ENCODE data around the gene RSPH1.

RSPH1 gene

GRCh38 chr21:42535602-42536171 lies 39.7 kb upstream of the RSPH1 start:
- Histone ChIP-seq H3K27me3 (ENCODE audit: insufficient read depth, low read length, poor library complexity, severe bottlenecking) (no peaks in the 10 kb centered on the region), H3K4me2 (ENCODE audit: low read depth, low read length, poor library complexity, severe bottlenecking) (no peak overlapping the region), H3K9ac (ENCODE audit: low read depth, low read length, poor library complexity, severe bottlenecking) (no peak overlapping the region), H3K79me2 (ENCODE audit: insufficient read depth, low read length) (peaks cover 56% of the 10 kb centered on the region), H3K36me3 (ENCODE audit: insufficient read depth, low read length) (peaks cover 100% of the 10 kb centered on the region), H3K9me2 (replicated peaks; ENCODE audit: low read depth, low read length) (no peaks in the 10 kb centered on the region), H3K4me3 (ENCODE audit: low read length, poor library complexity, severe bottlenecking) (no peak overlapping the region), H2AFZ (ENCODE audit: low read length) (no peak overlapping the region), H3K9me3 (ENCODE audit: insufficient read depth, low read depth, low read length) (no peaks in the 10 kb centered on the region), H4K20me1 (ENCODE audit: insufficient read depth, low read length, poor library complexity, severe bottlenecking) (peaks cover 3% of the 10 kb centered on the region), H3F3A (ENCODE audit: low read depth) (no peaks in the 10 kb centered on the region), H3K4me1 (ENCODE audit: insufficient read depth, low read length, poor library complexity, severe bottlenecking) (peaks cover 6% of the 10 kb centered on the region)
- no peak for TF ChIP-seq EZH2phosphoT487 (IDR thresholded peaks at IDR 0.05; ENCODE audit: borderline replicate concordance)
- TF ChIP-seq CTCF (conservative IDR thresholded peaks at IDR 0.05; ENCODE audit: low read length): no peak

DNA sequence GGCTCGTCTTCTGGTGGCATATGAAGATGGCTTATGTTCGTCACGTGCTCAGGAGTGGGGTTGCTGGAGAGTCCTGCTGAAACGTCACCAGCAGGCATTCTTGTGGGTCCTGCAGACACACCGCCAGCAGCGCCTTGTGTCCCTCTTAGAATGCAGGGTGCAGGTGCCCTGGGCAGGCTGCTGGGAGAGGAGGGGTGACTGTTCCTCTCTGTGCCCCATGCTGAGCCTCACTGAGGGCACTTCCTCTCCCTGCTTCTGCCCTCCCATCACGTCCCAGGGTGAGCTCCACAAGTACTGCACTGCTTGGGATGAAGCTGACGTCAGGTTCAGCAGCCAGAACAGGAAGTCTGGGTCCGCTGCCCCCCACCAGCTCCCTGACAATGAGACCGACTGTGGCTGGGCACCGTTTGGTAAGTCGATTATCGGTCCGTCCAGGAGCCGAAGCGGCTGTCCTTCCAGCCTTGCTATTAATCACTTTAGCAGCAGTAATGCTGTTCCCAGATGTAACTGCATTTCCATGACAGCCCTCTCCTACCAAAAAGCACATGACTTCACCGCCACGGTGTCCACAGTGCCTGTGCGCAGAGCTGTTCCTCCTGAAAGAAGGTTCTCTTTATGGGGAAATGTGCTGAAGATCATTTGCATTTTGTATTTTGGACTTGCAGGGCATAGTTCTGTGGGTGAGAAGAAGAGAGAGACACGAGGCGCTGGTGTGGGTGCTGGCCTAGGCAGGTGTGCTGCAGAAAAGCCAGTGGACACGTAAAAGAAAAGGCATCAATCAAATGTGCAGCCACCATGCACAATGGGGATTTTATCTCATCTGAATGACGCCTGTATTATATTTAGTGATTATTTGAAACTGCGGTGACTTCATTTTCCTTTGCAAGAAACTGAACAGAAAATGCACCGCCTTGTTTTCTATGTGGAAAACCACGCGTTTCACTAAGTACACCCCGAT lies 38.7 kb upstream of the RSPH1 start:
- Histone ChIP-seq H3F3A (ENCODE audit: low read depth) (no peaks in the 10 kb centered on the region), H4K20me1 (ENCODE audit: insufficient read depth, low read length, poor library complexity, severe bottlenecking) (peaks cover 2% of the 10 kb centered on the region), H3K9ac (ENCODE audit: low read depth, low read length, poor library complexity, severe bottlenecking) (no peak overlapping the region)

DNA sequence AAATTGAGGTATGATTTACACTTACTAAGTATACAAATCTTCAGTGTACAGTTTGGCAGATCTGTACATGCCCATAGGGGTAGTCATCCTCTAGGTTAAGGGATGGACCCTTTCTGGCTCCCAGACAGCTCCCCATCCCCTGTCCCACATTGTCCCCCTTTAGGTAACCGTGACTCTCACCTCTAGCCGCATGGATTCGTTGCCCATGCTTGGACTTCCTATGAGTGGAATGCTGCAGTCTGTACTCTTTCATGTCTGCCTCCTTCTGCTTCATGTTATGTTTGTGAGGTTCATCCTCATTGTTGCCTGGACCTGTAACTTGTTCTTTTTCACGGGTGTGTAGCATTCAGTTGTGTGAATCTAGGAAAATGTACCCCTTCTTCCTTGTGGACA lies 37.9 kb upstream of the RSPH1 start:
- H4K20me1 ChIP-seq (ENCODE audit: insufficient read depth, low read length, poor library complexity, severe bottlenecking): peaks cover 2% of the 10 kb centered on the region
- H3F3A ChIP-seq (ENCODE audit: low read depth): no peaks in the 10 kb centered on the region
- H3K36me3 ChIP-seq (ENCODE audit: insufficient read depth, low read length): peaks cover 99% of the 10 kb centered on the region
- H3K4me2 ChIP-seq (ENCODE audit: low read depth, low read length, poor library complexity, severe bottlenecking): no peak overlapping the region
- H3K27me3 ChIP-seq (ENCODE audit: insufficient read depth, low read length, poor library complexity, severe bottlenecking): no peaks in the 10 kb centered on the region
- no peak overlapping the region for H3K9ac ChIP-seq (ENCODE audit: low read depth, low read length, poor library complexity, severe bottlenecking)
- H3K9me3 ChIP-seq (ENCODE audit: insufficient read depth, low read depth, low read length): no peaks in the 10 kb centered on the region
- no peak overlapping the region for H3K4me3 ChIP-seq (ENCODE audit: low read length, poor library complexity, severe bottlenecking)
- no peaks in the 10 kb centered on the region for H3K9me2 ChIP-seq (replicated peaks; ENCODE audit: low read depth, low read length)
- no peak overlapping the region for H2AFZ ChIP-seq (ENCODE audit: low read length)
- H3K79me2 ChIP-seq (ENCODE audit: insufficient read depth, low read length): peaks cover 73% of the 10 kb centered on the region
- peaks cover 14% of the 10 kb centered on the region for H3K4me1 ChIP-seq (ENCODE audit: insufficient read depth, low read length, poor library complexity, severe bottlenecking)
- TF ChIP-seq CTCF (conservative IDR thresholded peaks at IDR 0.05; ENCODE audit: low read length) (no peak), EZH2phosphoT487 (IDR thresholded peaks at IDR 0.05; ENCODE audit: borderline replicate concordance) (no peak)

More for the DNA sequence above, 38.7 kb upstream of the RSPH1 start:
- H3K9me3 ChIP-seq (ENCODE audit: insufficient read depth, low read depth, low read length): no peaks in the 10 kb centered on the region
- H3K36me3 ChIP-seq (ENCODE audit: insufficient read depth, low read length): peaks cover 99% of the 10 kb centered on the region
- TF ChIP-seq EZH2phosphoT487 (IDR thresholded peaks at IDR 0.05; ENCODE audit: borderline replicate concordance): no peak
- no peak for TF ChIP-seq CTCF (conservative IDR thresholded peaks at IDR 0.05; ENCODE audit: low read length)
- H3K27me3 ChIP-seq (ENCODE audit: insufficient read depth, low read length, poor library complexity, severe bottlenecking): no peaks in the 10 kb centered on the region
- H2AFZ ChIP-seq (ENCODE audit: low read length): no peak overlapping the region
- peaks cover 12% of the 10 kb centered on the region for H3K4me1 ChIP-seq (ENCODE audit: insufficient read depth, low read length, poor library complexity, severe bottlenecking)
- no peak overlapping the region for H3K4me3 ChIP-seq (ENCODE audit: low read length, poor library complexity, severe bottlenecking)
- H3K79me2 ChIP-seq (ENCODE audit: insufficient read depth, low read length): peaks cover 65% of the 10 kb centered on the region
- H3K4me2 ChIP-seq (ENCODE audit: low read depth, low read length, poor library complexity, severe bottlenecking): no peak overlapping the region
- H3K9me2 ChIP-seq (replicated peaks; ENCODE audit: low read depth, low read length): no peaks in the 10 kb centered on the region
